ENCODE data around the gene TRMT61A. TPM values are rescaled to one million over a fixed set of nuclear protein-coding genes. Genes with fewer than 3 reads are reported as not detected.

The TRMT61A gene
- total RNA-seq, 1 donor from 2014 or later, result 9.5 TPM

GRCh38 chr14:103534576-103535061 lies 5.6 kb downstream of the TRMT61A start:
- H3K27me3 Mint-ChIP-seq (ENCODE audit: low read depth), result peaks cover 5% of the 10 kb centered on the region
- no peaks in the 10 kb centered on the region for H3K9me3 Mint-ChIP-seq
- H3K4me1 Mint-ChIP-seq, result peaks cover 8% of the 10 kb centered on the region
- H3K27ac Mint-ChIP-seq, result no peak overlapping the region
- H3K4me3 Mint-ChIP-seq, result no peak overlapping the region
- TF ChIP-seq CTCF (IDR thresholded peaks at IDR 0.05; ENCODE audit: unreplicated experiment), result no peak
- no peaks in the 10 kb centered on the region for H3K36me3 Mint-ChIP-seq
- DNase-seq (ENCODE audit: low spot score in 2 of 2, unreplicated experiment in 2 of 2), result no peak

- no peak overlapping the region for H3K4me3 Mint-ChIP-seq
- no peaks in the 10 kb centered on the region for H3K9me3 Mint-ChIP-seq
- peaks cover 7% of the 10 kb centered on the region for H3K27me3 Mint-ChIP-seq (ENCODE audit: low read depth)
These were observed 6.3 kb downstream of the TRMT61A start for GRCh38 chr14:103535081-103535890.

GRCh38 chr14:103535891-103536565 lies 7.0 kb downstream of the TRMT61A start:
- H3K4me3 Mint-ChIP-seq, result no peak overlapping the region

More at GRCh38 chr14:103535081-103535890, 6.3 kb downstream of the TRMT61A start:
- H3K36me3 Mint-ChIP-seq, result no peaks in the 10 kb centered on the region
- no peak for DNase-seq (ENCODE audit: low spot score in 2 of 2, unreplicated experiment in 2 of 2)
- peaks cover 4% of the 10 kb centered on the region for H3K4me1 Mint-ChIP-seq
- no peak overlapping the region for H3K27ac Mint-ChIP-seq
- no peak for TF ChIP-seq CTCF (IDR thresholded peaks at IDR 0.05; ENCODE audit: unreplicated experiment)

GRCh38 chr14:103536693-103537092 lies 7.7 kb downstream of the TRMT61A start:
- Mint-ChIP-seq H3K4me1 (peaks cover 7% of the 10 kb centered on the region), H3K9me3 (no peaks in the 10 kb centered on the region), H3K27me3 (ENCODE audit: low read depth) (peaks cover 12% of the 10 kb centered on the region), H3K36me3 (no peaks in the 10 kb centered on the region), H3K27ac (no peak overlapping the region), H3K4me3 (no peak overlapping the region)
- no peak for DNase-seq (ENCODE audit: low spot score in 2 of 2, unreplicated experiment in 2 of 2)
- no peak for TF ChIP-seq CTCF (IDR thresholded peaks at IDR 0.05; ENCODE audit: unreplicated experiment)

More at GRCh38 chr14:103535891-103536565, 7.0 kb downstream of the TRMT61A start:
- Mint-ChIP-seq H3K4me1 (peaks cover 7% of the 10 kb centered on the region), H3K27ac (no peak overlapping the region), H3K36me3 (no peaks in the 10 kb centered on the region), H3K27me3 (ENCODE audit: low read depth) (peaks cover 12% of the 10 kb centered on the region), H3K9me3 (no peaks in the 10 kb centered on the region)
- no peak for TF ChIP-seq CTCF (IDR thresholded peaks at IDR 0.05; ENCODE audit: unreplicated experiment)
- DNase-seq (ENCODE audit: low spot score in 2 of 2, unreplicated experiment in 2 of 2), result no peak

GRCh38 chr14:103537175-103537990 lies 8.4 kb downstream of the TRMT61A start:
- Mint-ChIP-seq H3K4me1 (peaks cover 11% of the 10 kb centered on the region), H3K36me3 (no peaks in the 10 kb centered on the region), H3K4me3 (no peak overlapping the region), H3K9me3 (no peaks in the 10 kb centered on the region), H3K27ac (no peak overlapping the region), H3K27me3 (ENCODE audit: low read depth) (peaks cover 12% of the 10 kb centered on the region)
- TF ChIP-seq CTCF (IDR thresholded peaks at IDR 0.05; ENCODE audit: unreplicated experiment), result no peak
- DNase-seq (ENCODE audit: low spot score in 2 of 2, unreplicated experiment in 2 of 2), result no peak
